Measurements from ENCODE around the gene VCX3B. TPM values are rescaled to one million over a fixed set of nuclear protein-coding genes. Genes with fewer than 3 reads are reported as not detected.
"Not testable (repeated sequence)": the region's sequence is repeated elsewhere in the genome, so short reads cannot be mapped to it uniquely, and the experiment has no call there.

Gene VCX3B
- total RNA-seq, 1 experiment from 2014 or later, result 1.2 TPM

- H3K9me2 ChIP-seq (ENCODE audit: insufficient read depth), result no peaks in the 10 kb centered on the region
- no peaks in the 10 kb centered on the region for H3K79me2 ChIP-seq (ENCODE audit: low read depth)
- intact Hi-C loops (cut with micrococcal nuclease; ENCODE audit: unreplicated experiment), result no loop called here
- no peak overlapping the region for H2AFZ ChIP-seq
- no peaks in the 10 kb centered on the region for H4K20me1 ChIP-seq (ENCODE audit: insufficient read depth)
- H3K4me3 ChIP-seq, result no peak overlapping the region
- no peak for DNase-seq
- ChIA-PET CTCF (no interaction called here), POLR2A (ENCODE audit: unreplicated experiment) (no interaction called here)
- no peak overlapping the region for H3K27ac ChIP-seq
- H3K27me3 ChIP-seq (ENCODE audit: insufficient read depth, low read depth), result no peaks in the 10 kb centered on the region
- TF ChIP-seq EZH2 (IDR thresholded peaks at IDR 0.05; ENCODE audit: low read depth) (no peak), CTCF (conservative IDR thresholded peaks at IDR 0.05) (no peak)
- no TSS peak for BruUV-seq (replicated peaks)
- no peaks in the 10 kb centered on the region for H3K9me3 ChIP-seq (ENCODE audit: insufficient read depth, low read depth)
- H3K4me2 ChIP-seq, result no peak overlapping the region
- no peaks in the 10 kb centered on the region for H3F3A ChIP-seq (ENCODE audit: insufficient read depth, low read depth)
- no peaks in the 10 kb centered on the region for H3K4me1 ChIP-seq (replicated peaks; ENCODE audit: insufficient read depth)
- no peaks in the 10 kb centered on the region for H3K36me3 ChIP-seq (ENCODE audit: low read depth)
These were observed 17.3 kb upstream of the VCX3B start for GRCh38 chrX:8447368-8447767.

- H3K9me2 ChIP-seq (ENCODE audit: insufficient read depth); H3K27me3 ChIP-seq (ENCODE audit: insufficient read depth, low read depth); H3K79me2 ChIP-seq (ENCODE audit: low read depth); H4K20me1 ChIP-seq (ENCODE audit: insufficient read depth); DNase-seq; BruUV-seq (replicated peaks); H3K4me2 ChIP-seq; H3K4me3 ChIP-seq; H3F3A ChIP-seq (ENCODE audit: insufficient read depth, low read depth); CTCF ChIA-PET; POLR2A ChIA-PET (ENCODE audit: unreplicated experiment); H3K4me1 ChIP-seq (replicated peaks; ENCODE audit: insufficient read depth); H2AFZ ChIP-seq; H3K9me3 ChIP-seq (ENCODE audit: insufficient read depth, low read depth); intact Hi-C loops (cut with micrococcal nuclease; ENCODE audit: unreplicated experiment); H3K36me3 ChIP-seq (ENCODE audit: low read depth); H3K27ac ChIP-seq: not testable (repeated sequence)
These were observed 12.3 kb upstream of the VCX3B start for GRCh38 chrX:8452343-8452742.

GRCh38 chrX:8453611-8454010 lies 11.0 kb upstream of the VCX3B start:
- Histone ChIP-seq H4K20me1 (ENCODE audit: insufficient read depth) (no peaks in the 10 kb centered on the region), H3K27me3 (ENCODE audit: insufficient read depth, low read depth) (no peaks in the 10 kb centered on the region), H3K36me3 (ENCODE audit: low read depth) (no peaks in the 10 kb centered on the region), H3K9me3 (ENCODE audit: insufficient read depth, low read depth) (no peaks in the 10 kb centered on the region), H3K79me2 (ENCODE audit: low read depth) (no peaks in the 10 kb centered on the region), H3K4me3 (no peak overlapping the region), H2AFZ (no peak overlapping the region), H3K9me2 (ENCODE audit: insufficient read depth) (no peaks in the 10 kb centered on the region), H3K4me2 (no peak overlapping the region), H3K4me1 (replicated peaks; ENCODE audit: insufficient read depth) (no peaks in the 10 kb centered on the region), H3K27ac (no peak overlapping the region), H3F3A (ENCODE audit: insufficient read depth, low read depth) (no peaks in the 10 kb centered on the region)
- BruUV-seq (replicated peaks), result no TSS peak
- DNase-seq, result no peak
- ChIA-PET CTCF (no interaction called here), POLR2A (ENCODE audit: unreplicated experiment) (no interaction called here)
- no peak for TF ChIP-seq CTCF (conservative IDR thresholded peaks at IDR 0.05)
- no peak for TF ChIP-seq EZH2 (IDR thresholded peaks at IDR 0.05; ENCODE audit: low read depth)
- intact Hi-C loops (cut with micrococcal nuclease; ENCODE audit: unreplicated experiment), result no loop called here

- CTCF ChIA-PET, result no interaction called here
- Histone ChIP-seq H3K27me3 (ENCODE audit: insufficient read depth, low read depth) (no peaks in the 10 kb centered on the region), H3K9me2 (ENCODE audit: insufficient read depth) (no peaks in the 10 kb centered on the region), H4K20me1 (ENCODE audit: insufficient read depth) (no peaks in the 10 kb centered on the region), H3K36me3 (ENCODE audit: low read depth) (no peaks in the 10 kb centered on the region), H3K27ac (no peak overlapping the region), H3K4me2 (no peak overlapping the region), H3K4me3 (no peak overlapping the region), H3K9me3 (ENCODE audit: insufficient read depth, low read depth) (no peaks in the 10 kb centered on the region), H3K4me1 (replicated peaks; ENCODE audit: insufficient read depth) (no peaks in the 10 kb centered on the region), H3K79me2 (ENCODE audit: low read depth) (no peaks in the 10 kb centered on the region), H3F3A (ENCODE audit: insufficient read depth, low read depth) (no peaks in the 10 kb centered on the region), H2AFZ (no peak overlapping the region)
- DNase-seq, result no peak
- no peak for TF ChIP-seq EZH2 (IDR thresholded peaks at IDR 0.05; ENCODE audit: low read depth)
- peak; percentile 50; the same call in 1 of the 2 replicates for TF ChIP-seq CTCF (conservative IDR thresholded peaks at IDR 0.05)
- POLR2A ChIA-PET (ENCODE audit: unreplicated experiment), result no interaction called here
- intact Hi-C loops (cut with micrococcal nuclease; ENCODE audit: unreplicated experiment), result no loop called here
- no TSS peak for BruUV-seq (replicated peaks)
These were observed 9.1 kb upstream of the VCX3B start for GRCh38 chrX:8455557-8455956.

Measured in PC-9 (cell line).